ENCODE measurements around the gene LRRK2.

- TF ChIP-seq POLR2A (IDR thresholded peaks at IDR 0.05; ENCODE audit: low read depth, low read length): no peak
- TF ChIP-seq POLR2AphosphoS5 (IDR thresholded peaks at IDR 0.05; ENCODE audit: low read depth, low read length): no peak
- TF ChIP-seq SPI1 (IDR thresholded peaks at IDR 0.05; ENCODE audit: low read depth, low read length): no peak
- no peak for TF ChIP-seq TAF1 (IDR thresholded peaks at IDR 0.05; ENCODE audit: low read depth, low read length)
Observed at GRCh38 chr12:40343124-40343523, 118.3 kb downstream of the LRRK2 start.

Measured in GM12891 (cell line).